ENCODE results near the gene ZDHHC11B. TPM values are rescaled to one million over a fixed set of nuclear protein-coding genes. Genes with fewer than 3 reads are reported as not detected.
"Not testable (repeated sequence)": the region's sequence is repeated elsewhere in the genome, so short reads cannot be mapped to it uniquely, and the experiment has no call there.

ZDHHC11B gene
- total RNA-seq, 1 donor from 2014 or later: 18.8 TPM

GRCh38 chr5:788703-789102, 4.2 kb upstream of the ZDHHC11B start:
- ATAC-seq (ENCODE audit: poor library complexity); intact Hi-C loops (cut with DNase I); DNase-seq: not testable (repeated sequence)

DNA sequence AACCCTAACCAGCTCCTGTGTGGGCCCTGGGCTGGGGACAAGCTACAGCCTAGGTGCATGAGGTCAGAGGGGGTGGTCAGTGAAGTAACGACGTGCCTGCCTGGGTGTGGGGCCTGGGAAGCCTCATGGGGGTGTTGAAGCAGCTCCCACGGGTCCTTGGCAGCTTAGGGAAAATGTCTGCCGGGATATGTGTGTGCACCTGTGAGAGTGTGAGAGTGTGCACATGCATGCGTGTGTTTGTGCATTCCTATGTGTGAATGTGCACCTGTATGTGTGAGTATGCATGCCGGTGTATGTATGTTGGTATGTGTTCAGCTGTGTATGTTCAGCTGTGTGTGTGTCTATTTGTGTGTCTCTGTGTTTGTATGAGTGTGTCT, 3.3 kb upstream of the ZDHHC11B start:
- intact Hi-C loops (cut with DNase I); ATAC-seq (ENCODE audit: poor library complexity); DNase-seq: not testable (repeated sequence)

DNA sequence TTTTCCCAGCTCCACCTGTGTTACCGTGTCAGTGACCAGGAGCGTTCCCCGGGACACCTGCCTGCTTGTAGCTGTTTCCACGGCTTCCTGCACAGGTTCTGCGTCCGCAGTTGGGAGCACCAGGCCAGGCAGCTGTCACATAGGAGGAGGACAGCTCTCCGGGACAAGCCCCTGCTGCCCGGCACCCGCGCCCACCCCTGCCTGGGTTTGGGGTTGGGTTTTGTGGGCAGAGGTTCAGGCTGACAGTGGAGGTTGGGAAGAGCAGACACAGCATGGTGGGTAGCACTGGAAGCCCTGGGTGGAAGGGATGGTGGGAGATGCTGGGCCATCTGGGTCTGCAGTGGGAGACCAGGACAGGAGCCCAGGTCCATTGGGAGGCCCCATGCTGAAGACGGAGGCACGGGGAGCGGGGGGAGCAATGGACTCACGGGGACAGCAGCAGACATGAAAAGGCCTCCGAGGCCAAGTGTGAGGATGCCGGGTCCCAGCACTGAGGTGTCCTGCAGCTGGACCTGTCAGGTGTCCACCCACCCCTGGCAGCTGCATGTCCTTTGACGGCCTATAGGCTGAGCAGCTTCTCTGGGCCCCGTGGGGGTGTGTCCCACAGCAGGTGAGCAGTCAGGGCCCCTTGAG, 2.8 kb upstream of the ZDHHC11B start:
- DNase-seq; ATAC-seq (ENCODE audit: poor library complexity); intact Hi-C loops (cut with DNase I): not testable (repeated sequence)

DNA sequence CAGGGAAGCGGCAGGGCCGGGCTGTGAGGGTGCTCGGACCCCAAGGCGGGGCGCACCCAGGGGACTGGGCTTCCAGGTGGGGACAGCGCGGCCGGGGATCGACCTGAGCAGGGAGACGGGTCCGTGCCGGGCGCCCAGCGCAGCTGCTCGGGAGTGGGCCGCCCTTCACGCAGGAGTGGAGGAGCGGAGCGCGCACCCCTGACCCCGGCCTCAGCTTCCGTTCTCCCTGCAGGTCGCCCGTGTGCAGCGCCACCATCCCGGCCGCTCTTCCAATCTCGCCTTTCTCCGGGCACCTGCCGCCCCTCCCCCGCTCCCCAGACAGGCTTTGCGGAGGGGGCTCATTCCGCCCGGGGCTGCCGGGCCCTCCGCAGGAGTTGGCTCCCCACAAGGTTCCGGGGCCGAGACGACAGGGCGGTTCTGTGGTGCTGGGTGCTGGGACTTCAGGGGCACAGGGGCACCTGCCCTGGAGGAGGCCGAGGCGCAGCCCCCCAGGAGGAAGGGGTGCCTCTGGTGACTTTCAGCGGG, 714 bp upstream of the ZDHHC11B start:
- peak; percentile 33 for ATAC-seq (ENCODE audit: poor library complexity)
- intact Hi-C loops (cut with DNase I): not testable (repeated sequence)
- DNase-seq: peak; percentile 36

GRCh38 chr5:783881-784427, 575 bp downstream of the ZDHHC11B start:
- ATAC-seq (ENCODE audit: poor library complexity): peak; percentile 6
- peak; percentile 52 for DNase-seq
- intact Hi-C loops (cut with DNase I): not testable (repeated sequence)

DNA sequence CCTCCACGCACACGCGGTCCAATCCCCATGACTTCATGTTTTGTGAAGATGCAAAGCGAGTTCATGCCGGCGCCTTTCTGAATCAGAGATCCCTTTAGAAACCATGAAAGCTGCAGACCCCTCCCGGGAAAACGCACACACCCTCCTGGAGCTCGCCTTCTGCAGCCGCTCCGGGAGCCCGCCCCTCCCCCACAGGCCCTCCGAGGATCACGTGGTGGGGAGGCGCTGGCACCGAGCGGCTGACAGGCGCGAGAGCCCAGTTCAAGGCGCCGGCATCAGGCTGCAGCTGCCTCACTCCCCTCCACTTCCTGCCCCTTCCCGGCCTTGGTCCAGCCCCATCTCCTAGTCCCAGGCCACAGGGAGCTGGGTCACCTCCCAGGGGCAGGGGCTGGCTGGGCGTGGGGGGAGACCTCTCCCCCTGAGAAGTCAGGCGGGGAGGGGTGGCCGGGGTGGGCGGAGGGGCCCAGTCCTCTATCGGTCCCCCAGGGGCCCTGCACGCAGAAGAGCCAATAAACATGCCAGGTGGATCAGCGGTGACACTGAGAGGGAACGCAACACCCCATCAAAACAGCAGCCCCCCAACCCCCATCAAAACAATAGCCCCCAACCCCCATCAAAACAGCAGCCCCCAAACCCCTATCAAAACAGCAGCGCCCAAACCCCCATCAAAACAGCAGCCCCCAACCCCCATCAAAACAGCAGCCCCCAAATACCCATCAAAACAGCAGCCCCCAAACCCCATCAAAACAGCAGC, 1.3 kb downstream of the ZDHHC11B start:
- peak; percentile 76 for ATAC-seq (ENCODE audit: poor library complexity)
- DNase-seq: peak; percentile 77
- intact Hi-C loops (cut with DNase I): not testable (repeated sequence)

- intact Hi-C loops (cut with DNase I); DNase-seq: not testable (repeated sequence)
- peak; percentile 65 for ATAC-seq (ENCODE audit: poor library complexity)
Observed at GRCh38 chr5:782356-782755, 2.2 kb downstream of the ZDHHC11B start.

DNA sequence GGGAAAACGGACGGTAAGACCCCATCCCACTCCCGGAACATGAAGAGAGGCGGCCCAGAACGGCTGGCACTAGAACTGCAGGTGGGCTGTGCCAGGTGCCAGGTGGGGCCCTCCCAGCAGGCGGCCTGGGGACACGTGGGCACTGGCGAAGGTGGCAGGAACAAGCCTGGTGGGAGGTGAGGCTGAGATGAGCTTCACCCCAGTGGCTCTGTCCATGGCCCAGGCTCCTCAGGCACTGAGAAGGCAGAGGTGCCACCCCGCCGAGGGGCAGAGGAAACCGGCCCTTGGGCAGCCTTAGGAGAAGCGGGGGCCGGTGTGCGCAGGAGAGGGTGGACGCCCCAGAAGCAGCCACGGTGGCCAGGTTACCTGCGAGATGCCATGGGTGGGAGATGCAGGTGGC, 4.0 kb downstream of the ZDHHC11B start:
- ATAC-seq (ENCODE audit: poor library complexity); intact Hi-C loops (cut with DNase I): not testable (repeated sequence)
- peak; percentile 40 for DNase-seq

- intact Hi-C loops (cut with DNase I); DNase-seq; ATAC-seq (ENCODE audit: poor library complexity): not testable (repeated sequence)
Observed at GRCh38 chr5:778967-779366, 5.6 kb downstream of the ZDHHC11B start.

DNA sequence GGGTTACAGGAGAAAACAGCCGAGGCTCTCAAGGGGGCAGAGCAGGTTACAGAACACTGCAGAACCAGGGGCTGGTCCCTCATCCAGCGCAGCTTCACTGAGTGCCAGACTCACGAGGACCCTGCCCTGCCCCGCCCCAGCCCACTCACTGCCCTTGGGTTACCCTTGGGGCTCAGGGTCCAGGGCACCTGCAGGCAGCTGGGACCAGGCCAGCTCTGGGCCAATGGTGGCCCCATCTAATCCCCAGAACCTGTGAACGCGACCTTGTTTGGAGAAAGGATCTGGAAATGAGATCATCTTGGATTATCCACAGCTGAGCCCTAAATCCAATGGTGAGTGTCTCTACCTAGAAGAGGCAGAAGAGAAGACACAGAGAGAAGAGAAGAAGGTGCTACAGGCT, 6.1 kb downstream of the ZDHHC11B start:
- DNase-seq; intact Hi-C loops (cut with DNase I): not testable (repeated sequence)

GRCh38 chr5:777756-778161, 6.8 kb downstream of the ZDHHC11B start:
- DNase-seq (no peak), ATAC-seq (ENCODE audit: poor library complexity) (no peak)
- intact Hi-C loops (cut with DNase I): no loop called here

More for the DNA sequence above, 6.1 kb downstream of the ZDHHC11B start:
- ATAC-seq (ENCODE audit: poor library complexity): not testable (repeated sequence)

- intact Hi-C loops (cut with DNase I): no loop called here
- ATAC-seq (ENCODE audit: poor library complexity): no peak
- peak; percentile 52 for DNase-seq
Observed at GRCh38 chr5:776862-777711, 7.4 kb downstream of the ZDHHC11B start.

DNA sequence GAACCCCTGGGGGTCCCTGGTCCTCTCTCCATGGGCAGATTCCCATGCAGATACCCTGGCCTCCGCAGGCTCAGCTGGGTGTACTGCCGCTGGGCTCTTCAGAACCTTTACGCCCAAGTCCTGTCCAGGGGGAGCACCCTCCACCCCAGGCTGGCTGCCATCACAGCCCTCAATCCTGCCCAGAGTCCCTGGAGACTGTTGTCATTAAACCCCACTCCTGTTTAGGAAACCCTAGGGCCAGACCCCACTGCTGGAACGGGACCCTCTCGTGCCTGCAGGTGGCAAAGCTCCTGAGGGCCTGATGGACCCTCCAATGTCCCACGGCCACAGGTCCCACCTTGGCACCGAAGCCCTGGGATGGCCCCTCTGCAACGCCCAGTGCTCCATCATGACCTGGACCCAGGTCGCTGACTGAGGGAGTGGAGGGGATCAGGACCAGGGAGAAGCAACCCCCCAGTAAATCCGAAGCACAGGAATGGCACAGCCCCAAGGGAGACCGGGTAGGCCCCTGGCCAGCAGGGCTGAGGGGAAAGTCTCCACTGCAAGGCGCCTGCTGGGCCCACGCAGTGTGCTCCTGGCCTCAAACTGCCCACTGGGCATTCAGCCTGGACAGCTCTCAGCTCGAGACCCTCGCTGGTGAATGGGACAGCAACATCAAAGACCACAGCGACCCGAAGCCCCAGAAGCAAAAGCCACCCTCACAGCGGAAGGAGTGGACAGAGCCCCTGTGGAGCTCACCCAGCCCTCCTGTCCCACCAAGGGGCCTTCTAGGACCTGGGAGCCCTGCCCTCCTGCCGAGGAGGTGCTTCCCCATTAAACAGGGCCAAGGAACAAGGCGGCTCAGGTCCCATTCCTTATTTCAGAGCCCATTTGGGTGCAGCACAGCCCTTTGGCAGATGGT, 8.3 kb downstream of the ZDHHC11B start:
- no peak for ATAC-seq (ENCODE audit: poor library complexity)
- intact Hi-C loops (cut with DNase I): no loop called here
- peak; percentile 33 for DNase-seq

DNA sequence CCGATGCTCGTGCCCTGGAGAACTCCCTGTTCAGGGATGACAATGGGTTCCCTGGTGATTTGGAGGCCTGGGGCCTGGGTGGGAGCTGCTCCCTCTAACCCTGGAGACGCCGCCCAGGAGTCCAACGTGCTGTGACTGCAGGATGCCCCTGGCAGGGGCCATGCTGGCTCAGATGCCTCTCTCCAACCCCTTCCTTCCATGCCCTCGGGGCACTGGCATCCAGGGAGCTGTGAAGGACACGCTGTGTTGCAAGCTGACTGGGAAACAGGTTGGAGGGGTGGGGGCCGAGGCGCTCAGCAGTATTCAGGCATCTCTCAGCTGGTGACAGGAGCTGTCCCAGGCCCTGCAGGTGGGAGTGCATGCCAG, 9.0 kb downstream of the ZDHHC11B start:
- intact Hi-C loops (cut with DNase I): not testable (repeated sequence)

GRCh38 chr5:774854-775505, 9.5 kb downstream of the ZDHHC11B start:
- intact Hi-C loops (cut with DNase I): not testable (repeated sequence)
- ATAC-seq (ENCODE audit: poor library complexity) (peak; percentile 4), DNase-seq (peak; percentile 37)

More for the DNA sequence above, 9.0 kb downstream of the ZDHHC11B start:
- DNase-seq: peak; percentile 39
- ATAC-seq (ENCODE audit: poor library complexity): peak; percentile 36

DNA sequence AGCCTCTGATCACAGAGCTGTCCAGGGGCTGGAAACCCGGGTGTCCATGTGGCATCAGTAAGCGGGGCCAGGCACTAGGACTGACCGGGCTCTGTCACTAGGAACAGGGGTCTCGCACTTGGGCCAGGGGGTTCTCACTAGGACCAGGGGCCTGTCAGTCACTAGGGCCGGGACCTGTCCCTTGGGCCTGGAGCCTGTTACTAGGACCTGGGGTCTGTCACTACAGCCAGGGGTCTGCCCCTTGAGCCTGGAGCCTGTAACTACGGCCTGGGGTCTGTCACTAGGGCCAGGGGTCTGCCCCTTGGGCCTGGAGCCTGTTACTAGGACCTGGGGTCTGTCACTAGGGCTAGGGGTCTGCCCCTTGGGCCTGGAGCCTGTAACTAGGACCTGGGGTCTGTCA, 10.2 kb downstream of the ZDHHC11B start:
- intact Hi-C loops (cut with DNase I); ATAC-seq (ENCODE audit: poor library complexity): not testable (repeated sequence)
- peak; percentile 40 for DNase-seq

All from Right ventricle myocardium superior (tissue), 1 donor.